Endothelial cell (in vitro differentiated cells): ENCODE data around the gene PPARA. TPM values are rescaled to one million over a fixed set of nuclear protein-coding genes. Genes with fewer than 3 reads are reported as not detected.

ENCODE experiments used
- DNase-seq: peaks from one replicate; pipeline ENCODE4 v3.0.0; 2021; ENCODE audit warnings: low spot score
- H3K27ac Mint-ChIP-seq: one replicate; pipeline ENCODE4 v1.8.0; 2021; ENCODE audit warnings: mixed read lengths, inconsistent platforms; ENCODE audit not compliant: unreplicated experiment
- H3K27me3 Mint-ChIP-seq: one replicate; pipeline ENCODE4 v1.8.0; 2021; ENCODE audit warnings: mild to moderate bottlenecking, moderate library complexity, mixed read lengths, inconsistent platforms; ENCODE audit not compliant: unreplicated experiment
- H3K36me3 Mint-ChIP-seq: one replicate; pipeline ENCODE4 v1.8.0; 2021; ENCODE audit warnings: mild to moderate bottlenecking, low read depth, mixed read lengths, inconsistent platforms; ENCODE audit not compliant: unreplicated experiment
- H3K4me1 Mint-ChIP-seq: one replicate; pipeline ENCODE4 v1.8.0; 2021; ENCODE audit warnings: mild to moderate bottlenecking, mixed read lengths, inconsistent platforms; ENCODE audit not compliant: unreplicated experiment
- H3K4me3 Mint-ChIP-seq: one replicate; pipeline ENCODE4 v1.8.0; 2021; ENCODE audit warnings: mild to moderate bottlenecking, mixed read lengths, inconsistent platforms; ENCODE audit not compliant: unreplicated experiment
- H3K9me3 Mint-ChIP-seq: one replicate; pipeline ENCODE4 v1.8.0; 2021; ENCODE audit warnings: mixed read lengths, inconsistent platforms; ENCODE audit not compliant: unreplicated experiment
- total RNA-seq: library from RNA; stranded (reverse); fragmentation: NEBNext Ultra II Directional; extraction: Animal tissue kit (Norgen Biotek cat#: 25700); gene quantifications from one replicate; pipeline ENCODE4 v1.2.1, GENCODE V29; 2021; ENCODE audit not compliant: unreplicated experiment
- TF ChIP-seq, protein P1 (sequence below): fragments of 200-600 bp; sonication (generic); IDR thresholded peaks from one replicate; pipeline ENCODE4 v1.5.0; 2021; ENCODE audit warnings: antibody characterized with exemption; ENCODE audit not compliant: unreplicated experiment

The PPARA gene
- total RNA-seq, 1 donor from 2014 or later = 12.6 TPM

DNA sequence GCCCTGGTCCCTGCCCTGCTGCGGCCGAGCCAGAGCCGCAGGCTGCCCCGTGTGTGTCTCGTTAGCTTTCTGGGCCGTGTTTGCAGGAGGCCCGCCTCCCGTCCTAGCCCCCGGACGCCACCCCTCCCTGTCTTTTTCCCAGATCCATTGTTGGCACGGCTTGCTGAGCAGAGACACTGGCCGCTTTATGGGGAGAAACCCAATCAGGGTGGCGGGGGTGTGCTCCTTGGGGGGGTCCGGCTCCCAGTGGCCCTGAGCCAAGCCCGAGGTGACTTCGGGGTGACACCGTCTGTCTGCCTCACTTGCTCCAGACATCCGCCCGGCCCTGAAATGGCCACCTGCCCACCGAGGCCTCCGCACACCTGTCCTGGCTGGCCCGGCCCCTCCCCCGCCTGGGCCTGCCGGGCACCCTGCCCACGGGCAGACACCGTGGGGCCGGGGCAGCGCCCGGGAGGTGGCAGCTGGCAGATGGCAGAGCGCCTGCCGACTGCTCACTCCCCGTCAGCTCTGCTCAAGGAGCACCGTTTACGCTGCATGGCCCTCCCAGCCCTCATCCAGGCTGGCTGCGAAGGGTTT, 43.1 kb upstream of the PPARA start:
- TF ChIP-seq, protein P1, sequence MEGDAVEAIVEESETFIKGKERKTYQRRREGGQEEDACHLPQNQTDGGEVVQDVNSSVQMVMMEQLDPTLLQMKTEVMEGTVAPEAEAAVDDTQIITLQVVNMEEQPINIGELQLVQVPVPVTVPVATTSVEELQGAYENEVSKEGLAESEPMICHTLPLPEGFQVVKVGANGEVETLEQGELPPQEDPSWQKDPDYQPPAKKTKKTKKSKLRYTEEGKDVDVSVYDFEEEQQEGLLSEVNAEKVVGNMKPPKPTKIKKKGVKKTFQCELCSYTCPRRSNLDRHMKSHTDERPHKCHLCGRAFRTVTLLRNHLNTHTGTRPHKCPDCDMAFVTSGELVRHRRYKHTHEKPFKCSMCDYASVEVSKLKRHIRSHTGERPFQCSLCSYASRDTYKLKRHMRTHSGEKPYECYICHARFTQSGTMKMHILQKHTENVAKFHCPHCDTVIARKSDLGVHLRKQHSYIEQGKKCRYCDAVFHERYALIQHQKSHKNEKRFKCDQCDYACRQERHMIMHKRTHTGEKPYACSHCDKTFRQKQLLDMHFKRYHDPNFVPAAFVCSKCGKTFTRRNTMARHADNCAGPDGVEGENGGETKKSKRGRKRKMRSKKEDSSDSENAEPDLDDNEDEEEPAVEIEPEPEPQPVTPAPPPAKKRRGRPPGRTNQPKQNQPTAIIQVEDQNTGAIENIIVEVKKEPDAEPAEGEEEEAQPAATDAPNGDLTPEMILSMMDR = no peak
- H3K27ac Mint-ChIP-seq = no peak overlapping the region
- no peak overlapping the region for H3K4me3 Mint-ChIP-seq
- no peaks in the 10 kb centered on the region for H3K36me3 Mint-ChIP-seq
- H3K4me1 Mint-ChIP-seq = no peaks in the 10 kb centered on the region
- H3K27me3 Mint-ChIP-seq = no peaks in the 10 kb centered on the region
- H3K9me3 Mint-ChIP-seq = no peaks in the 10 kb centered on the region
- no peak for DNase-seq

DNA sequence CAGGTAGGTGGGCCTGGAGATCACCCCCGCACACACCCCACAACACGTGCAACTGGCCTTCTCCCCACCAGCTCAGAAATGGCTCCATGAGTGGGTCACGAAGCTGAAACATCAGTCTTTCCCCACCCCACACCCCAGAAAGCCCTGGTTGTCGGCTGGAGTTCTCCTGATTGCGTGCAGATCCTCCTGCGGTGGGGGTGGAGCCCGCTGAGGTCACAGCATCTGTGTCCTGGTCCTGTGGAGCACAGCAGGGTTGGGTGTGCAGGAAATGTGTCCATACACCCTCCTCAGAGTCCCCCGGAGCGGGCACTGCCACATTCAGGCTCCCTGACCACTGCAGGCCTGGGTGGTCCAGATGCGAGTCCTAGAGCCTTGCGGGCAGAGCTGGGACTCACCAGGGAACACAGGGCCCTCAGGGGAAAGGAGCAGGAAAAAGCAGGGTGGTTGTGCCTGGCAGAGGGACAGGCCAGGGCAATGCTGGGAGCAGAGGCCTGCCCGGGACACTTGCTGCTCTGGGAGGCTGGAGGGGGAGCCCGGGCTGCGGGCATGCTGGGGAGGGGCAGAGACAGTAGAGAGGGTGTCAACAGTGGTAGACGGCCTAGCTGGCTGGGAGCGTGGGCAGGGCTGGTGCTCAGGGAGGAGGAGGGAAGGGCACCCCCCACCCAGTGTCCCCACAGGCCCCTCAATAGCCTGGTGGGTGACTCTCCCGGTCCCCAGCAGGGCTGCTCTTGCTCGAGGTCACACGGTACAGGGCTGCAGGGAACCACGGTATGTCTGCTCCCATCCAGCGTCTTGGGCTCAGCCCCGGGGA, 42.4 kb upstream of the PPARA start:
- Mint-ChIP-seq H3K4me3 (no peak overlapping the region), H3K9me3 (no peaks in the 10 kb centered on the region), H3K4me1 (no peaks in the 10 kb centered on the region), H3K36me3 (no peaks in the 10 kb centered on the region), H3K27ac (no peak overlapping the region), H3K27me3 (no peaks in the 10 kb centered on the region)
- TF ChIP-seq, protein P1 = no peak
- no peak for DNase-seq

DNA sequence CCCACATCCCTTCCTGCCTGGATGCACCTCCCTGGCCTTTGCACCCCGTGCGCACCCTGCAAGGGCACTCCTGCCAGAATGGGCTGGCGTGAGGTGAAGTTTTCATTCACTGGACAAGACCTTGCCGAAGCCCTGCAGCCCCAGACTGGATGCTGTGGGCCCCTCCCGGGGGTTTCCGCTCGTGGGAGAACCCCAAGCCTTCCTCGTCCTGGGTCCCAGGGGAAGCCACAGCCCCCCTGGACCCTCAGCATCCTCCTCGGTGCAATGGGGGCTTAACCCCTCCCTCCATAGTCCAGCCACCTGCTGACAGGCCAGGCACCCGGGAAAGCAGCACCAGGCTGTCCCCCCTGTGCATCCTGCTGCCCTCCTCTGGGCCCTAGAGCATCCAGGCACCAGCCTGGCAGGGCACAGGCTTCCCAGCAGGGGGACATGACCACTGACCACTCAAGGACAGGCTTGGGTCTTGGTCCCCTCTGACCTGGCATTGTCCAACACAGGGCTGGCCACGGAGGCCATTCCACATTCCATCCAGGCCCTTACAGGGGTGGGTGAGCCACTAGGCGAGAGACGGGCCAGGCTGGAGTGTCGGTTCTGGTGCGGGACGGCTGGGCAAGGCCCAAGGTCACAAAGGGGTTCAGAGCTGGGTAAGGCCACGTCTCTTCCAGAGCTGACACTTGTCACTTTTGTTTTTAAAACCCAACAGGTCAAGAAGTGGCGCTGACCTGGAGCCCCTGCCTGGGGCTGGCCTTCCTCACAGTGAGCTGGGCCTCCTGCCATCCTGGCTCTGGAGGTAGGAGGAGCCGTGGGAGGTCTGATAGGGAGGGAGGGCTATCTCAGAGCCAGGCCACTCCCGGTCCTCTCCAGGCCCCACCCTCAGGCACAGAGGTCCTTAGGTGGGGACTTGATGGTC, 41.5 kb upstream of the PPARA start:
- H3K9me3 Mint-ChIP-seq = no peaks in the 10 kb centered on the region
- TF ChIP-seq, protein P1 = no peak
- no peaks in the 10 kb centered on the region for H3K4me1 Mint-ChIP-seq
- no peaks in the 10 kb centered on the region for H3K27me3 Mint-ChIP-seq
- no peak for DNase-seq
- H3K4me3 Mint-ChIP-seq = no peak overlapping the region
- no peaks in the 10 kb centered on the region for H3K36me3 Mint-ChIP-seq
- no peak overlapping the region for H3K27ac Mint-ChIP-seq

- no peak overlapping the region for H3K4me3 Mint-ChIP-seq
- no peaks in the 10 kb centered on the region for H3K9me3 Mint-ChIP-seq
- no peak for DNase-seq
- no peaks in the 10 kb centered on the region for H3K4me1 Mint-ChIP-seq
- H3K36me3 Mint-ChIP-seq = no peaks in the 10 kb centered on the region
- no peak overlapping the region for H3K27ac Mint-ChIP-seq
- TF ChIP-seq, protein P1 = no peak
- H3K27me3 Mint-ChIP-seq = no peaks in the 10 kb centered on the region
Observed at GRCh38 chr22:46109474-46110003, 40.8 kb upstream of the PPARA start.
